Muscle layer of colon (tissue), 2 donors: Measurements from ENCODE around the gene MAGEB5.
"Not testable (repeated sequence)": the region's sequence is repeated elsewhere in the genome, so short reads cannot be mapped to it uniquely, and the experiment has no call there.

ENCODE experiments used
- H3K27ac ChIP-seq: one replicate; pipeline ENCODE4 v1.7.0; 2013; ENCODE audit warnings: low read depth, mild to moderate bottlenecking, low read length, moderate library complexity
- H3K27me3 ChIP-seq, 2 donors: one replicate each; pipeline ENCODE4 v1.7.0; 2013; ENCODE audit warnings: low read length in 2 of 2, mild to moderate bottlenecking in 2 of 2; ENCODE audit not compliant: insufficient read depth in 2 of 2, control insufficient read depth in 1 of 2
- H3K36me3 ChIP-seq: one replicate; pipeline ENCODE4 v1.7.0; 2013; ENCODE audit warnings: mild to moderate bottlenecking, low read length; ENCODE audit not compliant: insufficient read depth
- H3K4me1 ChIP-seq: one replicate; pipeline ENCODE4 v1.7.0; 2013; ENCODE audit warnings: mild to moderate bottlenecking, low read length; ENCODE audit not compliant: insufficient read depth
- H3K4me3 ChIP-seq, 2 donors: one replicate each; pipeline ENCODE4 v1.7.0; 2013; ENCODE audit warnings: low read length in 2 of 2, low read depth in 1 of 2, mild to moderate bottlenecking in 1 of 2, moderate library complexity in 1 of 2
- H3K9ac ChIP-seq: one replicate; pipeline ENCODE4 v1.7.0; 2013; ENCODE audit warnings: low read length
- H3K9me3 ChIP-seq: one replicate; pipeline ENCODE4 v1.7.0; 2013; ENCODE audit warnings: mild to moderate bottlenecking, low read length
- donor health status: abdominal sarcoma.
- donor health status: Adenocarcinoma of cecum.

MAGEB5 gene, protein sequence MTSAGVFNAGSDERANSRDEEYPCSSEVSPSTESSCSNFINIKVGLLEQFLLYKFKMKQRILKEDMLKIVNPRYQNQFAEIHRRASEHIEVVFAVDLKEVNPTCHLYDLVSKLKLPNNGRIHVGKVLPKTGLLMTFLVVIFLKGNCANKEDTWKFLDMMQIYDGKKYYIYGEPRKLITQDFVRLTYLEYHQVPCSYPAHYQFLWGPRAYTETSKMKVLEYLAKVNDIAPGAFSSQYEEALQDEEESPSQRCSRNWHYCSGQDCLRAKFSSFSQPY

DNA sequence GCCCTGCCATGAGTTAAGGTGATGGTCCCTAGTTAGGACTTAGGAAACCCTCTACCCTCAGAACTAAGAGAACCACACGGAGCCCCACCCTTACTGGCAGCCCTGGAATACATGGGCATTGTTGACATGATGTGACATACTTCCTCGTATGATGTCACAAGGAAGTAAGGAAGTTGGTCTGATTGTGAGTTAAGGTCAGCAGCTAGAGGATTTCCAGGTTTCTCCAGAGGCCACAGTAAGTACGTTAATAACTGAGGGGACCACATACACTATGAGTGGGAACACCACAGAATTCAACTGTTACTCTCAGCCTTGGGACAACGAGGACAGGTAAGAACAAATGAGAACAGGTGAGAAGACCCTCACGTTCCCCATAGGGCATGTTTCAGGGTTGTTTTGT, at the start of gene MAGEB5:
MAGEB5 (plus strand) TSS at position 301 of the 400 bp plus-strand sequence. CDS start 1,133 bp downstream, outside the sequence.
- Histone ChIP-seq H3K4me1 (no peaks in the 10 kb centered on the region), H3K27ac (no peak within 1 kb of the TSS), H3K9me3 (no peaks in the 10 kb centered on the region), H3K4me3 (no peak within 1 kb of the TSS), H3K27me3 (no peaks in the 10 kb centered on the region), H3K9ac (no peak within 1 kb of the TSS), H3K36me3 (no peaks in the 10 kb centered on the region)

DNA sequence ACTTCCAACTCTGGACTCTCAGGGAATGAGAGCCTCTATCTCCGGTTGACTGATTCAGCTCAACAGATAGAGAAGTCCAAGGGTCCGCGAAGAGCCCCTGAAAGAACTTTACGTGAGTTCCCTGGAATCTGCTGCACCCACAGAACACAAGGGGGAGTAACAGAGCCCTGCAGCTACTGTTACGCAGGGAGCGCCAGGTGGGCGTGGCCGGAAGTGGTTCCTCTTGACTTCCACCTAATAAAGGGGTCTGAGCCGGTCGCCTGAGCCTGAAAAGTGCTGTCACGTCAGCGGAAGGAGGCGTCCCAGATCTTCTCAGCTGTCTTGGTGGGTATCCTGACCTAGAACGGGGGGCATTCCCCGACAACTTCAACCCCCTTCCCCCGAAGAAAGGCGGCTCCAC, 23.8 kb upstream of the MAGEB5 start, which contains the start of gene MAGEB6:
MAGEB6 (plus strand) TSS at position 237 of the 400 bp plus-strand sequence. CDS start 1,407 bp downstream, outside the sequence.
- Histone ChIP-seq H3K9ac (no peak within 1 kb of the TSS), H3K4me3 (no peak within 1 kb of the TSS), H3K4me1 (no peaks in the 10 kb centered on the region), H3K36me3 (no peaks in the 10 kb centered on the region), H3K9me3 (no peaks in the 10 kb centered on the region), H3K27me3 (no peaks in the 10 kb centered on the region), H3K27ac (no peak within 1 kb of the TSS)

DNA sequence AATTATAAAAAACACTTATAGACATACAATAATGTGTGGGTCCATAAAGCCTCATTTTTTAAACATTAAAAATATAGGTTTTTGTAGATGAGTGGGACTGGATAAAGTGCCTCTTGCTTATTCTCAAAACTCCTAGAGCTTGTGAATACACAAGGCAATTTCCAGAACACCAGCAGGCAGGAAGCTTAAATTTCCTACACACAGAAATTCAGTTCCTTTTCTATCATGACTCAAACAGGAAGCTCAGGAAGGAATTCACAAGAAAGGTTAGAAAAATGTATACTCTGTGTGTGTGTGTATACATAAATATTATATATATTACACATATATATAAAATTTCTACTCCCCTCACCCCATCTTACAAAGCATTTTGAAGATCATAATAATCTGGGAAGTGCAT, 12.4 kb upstream of the MAGEB5 start:
- H3K4me3 ChIP-seq: no peak overlapping the region
- no peaks in the 10 kb centered on the region for H3K9me3 ChIP-seq
- no peak overlapping the region for H3K9ac ChIP-seq
- H3K27ac ChIP-seq: no peak overlapping the region
- no peaks in the 10 kb centered on the region for H3K4me1 ChIP-seq
- H3K36me3 ChIP-seq: no peaks in the 10 kb centered on the region
- no peaks in the 10 kb centered on the region for H3K27me3 ChIP-seq

- H3K36me3 ChIP-seq, H3K27ac ChIP-seq, H3K9me3 ChIP-seq, H3K9ac ChIP-seq, H3K4me1 ChIP-seq, H3K27me3 ChIP-seq, H3K4me3 ChIP-seq: not testable (repeated sequence)
Measured at GRCh38 chrX:26204717-26205116, 11.3 kb upstream of the MAGEB5 start.

DNA sequence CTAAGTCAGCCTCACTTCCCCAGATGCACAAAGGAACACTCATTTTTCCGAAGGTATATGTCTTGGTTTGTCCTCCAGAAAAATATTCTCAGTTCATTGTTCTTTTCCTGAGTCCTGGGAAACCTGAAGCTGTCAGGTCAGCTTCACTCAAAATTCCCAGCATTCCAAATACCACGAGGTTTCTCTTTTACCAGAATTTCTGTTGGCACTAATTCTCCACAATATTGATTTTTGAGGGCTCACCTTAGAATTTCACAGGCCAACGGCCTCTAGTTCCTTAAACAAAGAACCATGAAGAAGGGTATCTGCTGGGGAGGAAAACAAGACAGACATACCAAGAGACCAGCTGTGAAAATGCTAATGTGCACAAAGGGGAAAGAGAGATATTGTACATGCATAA, 8.0 kb upstream of the MAGEB5 start:
- no peaks in the 10 kb centered on the region for H3K4me1 ChIP-seq
- H3K4me3 ChIP-seq: no peak overlapping the region
- H3K9me3 ChIP-seq: no peaks in the 10 kb centered on the region

DNA sequence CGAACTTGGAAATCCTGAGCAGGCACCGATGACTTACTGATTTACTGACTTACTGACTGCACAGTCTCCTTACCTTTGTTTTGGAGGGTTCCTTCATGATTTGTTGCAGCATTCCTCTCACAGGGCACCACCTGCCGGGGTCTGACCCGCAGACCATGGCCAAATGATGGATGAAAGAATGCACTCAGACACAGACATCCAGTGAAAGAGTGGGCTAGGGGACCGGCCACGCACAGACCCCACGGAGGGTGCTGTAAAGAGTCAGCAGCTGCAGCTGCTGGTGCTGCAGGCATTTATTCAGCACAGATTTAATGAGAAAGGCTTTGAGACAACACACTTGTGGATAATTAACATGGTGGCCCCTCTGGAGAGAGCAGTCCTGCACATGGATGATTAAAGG, 3.4 kb downstream of the MAGEB5 start:
- Histone ChIP-seq H3K27ac (no peak overlapping the region), H3K27me3 (no peaks in the 10 kb centered on the region), H3K9me3 (no peaks in the 10 kb centered on the region), H3K36me3 (no peaks in the 10 kb centered on the region), H3K4me3 (no peak overlapping the region), H3K9ac (no peak overlapping the region), H3K4me1 (no peaks in the 10 kb centered on the region)

More for the DNA sequence above, 8.0 kb upstream of the MAGEB5 start:
- Histone ChIP-seq H3K27me3 (no peaks in the 10 kb centered on the region), H3K9ac (no peak overlapping the region), H3K27ac (no peak overlapping the region), H3K36me3 (no peaks in the 10 kb centered on the region)

GRCh38 chrX:26234177-26234576, 18.2 kb downstream of the MAGEB5 start:
- H3K4me1 ChIP-seq: no peaks in the 10 kb centered on the region
- H3K4me3 ChIP-seq: no peak overlapping the region
- no peak overlapping the region for H3K9ac ChIP-seq
- no peak overlapping the region for H3K27ac ChIP-seq
- H3K9me3 ChIP-seq: no peaks in the 10 kb centered on the region
- H3K27me3 ChIP-seq: no peaks in the 10 kb centered on the region
- H3K36me3 ChIP-seq: no peaks in the 10 kb centered on the region

DNA sequence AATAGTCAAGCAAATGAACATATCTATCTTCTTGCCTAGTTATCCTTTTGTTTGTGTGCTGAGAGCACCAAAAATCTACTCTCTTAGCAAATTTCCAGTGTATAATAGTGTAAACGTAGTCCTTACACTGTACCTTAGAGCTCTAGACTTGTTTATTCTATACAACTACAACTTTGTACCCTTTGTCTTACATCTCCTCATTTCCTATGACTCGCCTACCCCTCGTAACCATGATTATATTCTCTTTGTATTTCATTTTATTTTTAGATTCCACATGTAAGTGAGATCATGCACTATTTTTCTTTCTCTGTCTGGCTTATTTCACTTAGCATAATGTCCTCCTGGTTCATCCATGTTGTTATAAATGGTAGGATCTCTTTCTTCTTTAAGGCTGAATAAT, 37.6 kb downstream of the MAGEB5 start:
- H3K9me3 ChIP-seq: no peaks in the 10 kb centered on the region
- no peaks in the 10 kb centered on the region for H3K4me1 ChIP-seq
- H3K36me3 ChIP-seq: no peaks in the 10 kb centered on the region
- H3K4me3 ChIP-seq: no peak overlapping the region
- H3K27ac ChIP-seq: no peak overlapping the region
- no peaks in the 10 kb centered on the region for H3K27me3 ChIP-seq
- H3K9ac ChIP-seq: no peak overlapping the region

DNA sequence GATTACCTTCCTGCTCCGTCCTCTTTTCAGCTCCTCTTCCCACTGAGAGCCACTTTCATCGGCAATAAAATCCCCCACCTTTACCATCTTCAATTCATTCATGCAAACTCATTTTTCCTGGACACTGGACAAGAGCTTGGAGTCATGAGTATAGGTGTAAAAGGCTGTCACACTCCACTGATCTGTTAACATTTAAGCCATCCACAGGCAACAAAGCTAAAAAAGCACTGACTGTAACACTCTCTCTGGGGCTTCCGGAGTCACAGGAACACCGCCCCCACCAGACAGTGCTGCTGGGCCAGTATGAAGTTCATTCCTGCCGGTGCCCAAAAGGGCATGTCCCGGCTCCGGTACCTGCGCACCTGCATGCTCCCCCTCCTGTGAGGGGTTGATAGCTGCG, 38.5 kb downstream of the MAGEB5 start:
- H3K4me3 ChIP-seq: no peak overlapping the region
- no peaks in the 10 kb centered on the region for H3K4me1 ChIP-seq
- H3K27me3 ChIP-seq: no peaks in the 10 kb centered on the region
- H3K9ac ChIP-seq: no peak overlapping the region
- H3K27ac ChIP-seq: no peak overlapping the region
- no peaks in the 10 kb centered on the region for H3K36me3 ChIP-seq
- no peaks in the 10 kb centered on the region for H3K9me3 ChIP-seq

DNA sequence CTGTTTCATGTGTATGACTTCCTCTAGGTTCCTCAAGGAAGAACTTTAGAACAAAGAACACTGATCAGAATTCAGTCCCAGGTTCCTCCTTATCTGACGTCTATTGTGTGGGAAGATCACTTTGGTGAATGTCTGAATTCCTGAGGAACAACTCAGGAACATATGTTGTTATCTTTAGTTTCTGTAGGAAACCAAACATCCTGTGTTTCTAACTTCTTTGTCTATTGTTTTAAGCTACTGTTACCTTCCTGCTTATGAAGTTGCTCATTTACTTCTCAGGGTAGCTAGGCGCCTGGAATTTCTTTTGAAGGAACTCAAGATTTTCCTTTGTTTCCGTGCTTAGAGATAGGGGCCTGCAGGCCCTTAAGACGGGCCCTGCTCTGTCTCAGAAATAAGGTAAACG, 46.2 kb downstream of the MAGEB5 start:
- Histone ChIP-seq H3K4me3 (no peak overlapping the region), H3K36me3 (no peaks in the 10 kb centered on the region), H3K9ac (no peak overlapping the region), H3K27me3 (no peaks in the 10 kb centered on the region), H3K27ac (no peak overlapping the region), H3K4me1 (no peaks in the 10 kb centered on the region), H3K9me3 (no peaks in the 10 kb centered on the region)
